Esophagus squamous epithelium (tissue), 5 donors: Measurements from ENCODE around the gene OR52I1. TPM values are rescaled to one million over a fixed set of nuclear protein-coding genes. Genes with fewer than 3 reads are reported as not detected.
A peak's percentile ranks its signal among the peaks of the same experiment; 100 is the strongest.

Experiments
- DNase-seq: peaks from one replicate; lab custom pipeline; 2025; lab: John Stamatoyannopoulos, UW
- H3K27ac ChIP-seq, 4 donors: fragments of 200-600 bp; sonication (generic); one replicate each; pipeline ENCODE4 v1.5.1; 2016 to 2019; ENCODE audit warnings: mild to moderate bottlenecking in 1 of 4
- H3K27me3 ChIP-seq, 4 donors: fragments of 200-600 bp; sonication (generic); 1 replicate in 3 of 4; 2 replicates in 1 of 4; pipeline versions ENCODE4 v1.5.1 to v1.6.0; 2017 to 2021; ENCODE audit warnings: antibody characterized with exemption in 1 of 4
- H3K36me3 ChIP-seq, 3 donors: fragments of 200-600 bp; sonication (generic); one replicate each; pipeline ENCODE4 v1.5.1; 2016 to 2019
- H3K4me1 ChIP-seq, 3 donors: fragments of 200-600 bp; sonication (generic); one replicate each; pipeline ENCODE4 v1.5.1; 2017 to 2019
- H3K4me3 ChIP-seq, 4 donors: fragments of 200-600 bp; sonication (generic); 1 replicate in 3 of 4; 2 replicates in 1 of 4; pipeline ENCODE4 v1.5.1; 2016 to 2019; ENCODE audit warnings: mild to moderate bottlenecking in 2 of 4, moderate library complexity in 1 of 4
- H3K9me3 ChIP-seq, 3 donors: fragments of 200-600 bp; sonication (generic); one replicate each; pipeline ENCODE4 v1.5.1; 2016 to 2019
- POLR2A ChIP-seq, 4 donors: fragments of 450-650 bp; IDR thresholded peaks; one replicate each; pipeline ENCODE4 v1.6.1; 2017; ENCODE audit warnings: antibody characterized with exemption in 4 of 4, mild to moderate bottlenecking in 4 of 4, moderate library complexity in 3 of 4
- WGBS, 2 donors: methylation state at CpG; one replicate each; pipeline ENCODE4 v1.1.5; 2018; 5-methylcytosine and 5-hydroxymethylcytosine counted together
- intact Hi-C: fragments of 100-400 bp; cut with DNase I; formaldehyde crosslinking; loops from one replicate; pipeline ENCODE4 v1.15.0; 2022
- total RNA-seq, 4 donors: library from RNA; depleted of rRNA; stranded (reverse); fragments of >200 nt; gene quantifications; one replicate each; pipeline ENCODE4 v1.1.0, GENCODE V29; 2016
- TF ChIP-seq, protein P1 (sequence below), 6 experiments: fragments of 450-650 bp in 4 of 6; fragments of 200-600 bp in 2 of 6; sonication (generic) in 2 of 6; IDR thresholded peaks; one replicate each; pipeline ENCODE4 v1.5.1; 2016 to 2019; ENCODE audit warnings: antibody characterized with exemption in 6 of 6, mild to moderate bottlenecking in 4 of 6, moderate library complexity in 4 of 6
- donor health status: DM: yes; HTN: yes; CAD: no.

The OR52I1 gene
- total RNA-seq, 4 donors from 2014 or later: not detected

DNA sequence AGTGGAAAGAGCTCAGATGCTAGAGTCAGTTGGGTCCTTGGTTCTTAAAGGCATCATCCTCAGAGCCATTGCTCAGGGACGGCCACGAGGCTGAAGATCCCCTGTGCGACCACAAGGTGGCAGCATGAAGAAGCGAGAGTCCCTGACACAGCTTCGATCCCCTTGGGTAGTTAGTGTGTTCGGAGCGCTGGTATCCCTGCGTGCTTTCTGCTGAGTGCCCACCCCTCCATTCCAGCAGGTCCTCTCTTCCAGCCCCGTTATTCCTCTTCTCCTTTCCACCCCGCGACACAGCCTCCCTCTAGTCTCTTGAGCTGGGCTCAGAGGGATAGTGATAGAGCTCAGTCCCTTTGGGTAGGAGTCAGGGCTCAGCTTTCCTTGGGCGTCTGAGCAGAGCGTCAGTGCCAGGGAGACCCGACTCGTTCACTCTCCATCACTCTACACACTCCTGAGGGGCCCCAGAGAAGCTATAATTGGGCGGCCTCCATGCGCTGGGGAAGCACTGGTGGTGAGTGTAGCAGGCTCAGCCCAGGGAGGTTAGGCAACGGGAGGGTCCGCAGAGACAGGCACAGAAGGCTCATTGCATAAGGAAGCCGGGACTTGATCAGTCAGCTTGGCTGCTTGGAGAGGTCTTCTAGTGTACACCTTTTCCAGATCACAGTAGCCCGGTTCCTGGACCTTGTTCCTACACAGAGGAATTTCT, 43.3 kb downstream of the OR52I1 start, which contains the start of gene OR51D1:
OR51D1 (plus strand) TSS at position 516 of the 700 bp plus-strand sequence. CDS start 2,314 bp downstream, outside the sequence.
- no peak within 1 kb of the TSS for H3K27ac ChIP-seq
- intact Hi-C loops: loop anchor here (10.0 kb wide), 1 partner anchor 452 kb away; no protein-coding TSS in a partner anchor
- H3K36me3 ChIP-seq: no peaks in the 10 kb centered on the region
- DNase-seq: no peak
- H3K27me3 ChIP-seq: peaks cover 0 to 12% (median 0%) of the 10 kb centered on the region in 4 donors
- WGBS, 2 donors: 13 to 17% methylated on average over 12 to 13 of the region's 21 CpGs
- H3K9me3 ChIP-seq: no peaks in the 10 kb centered on the region
- peaks cover 0 to 6% (median 4%) of the 10 kb centered on the region in 3 donors for H3K4me1 ChIP-seq
- peak within 1 kb of the TSS in 1 of 4 donors; percentile 45 for H3K4me3 ChIP-seq
- TF ChIP-seq, protein P1, sequence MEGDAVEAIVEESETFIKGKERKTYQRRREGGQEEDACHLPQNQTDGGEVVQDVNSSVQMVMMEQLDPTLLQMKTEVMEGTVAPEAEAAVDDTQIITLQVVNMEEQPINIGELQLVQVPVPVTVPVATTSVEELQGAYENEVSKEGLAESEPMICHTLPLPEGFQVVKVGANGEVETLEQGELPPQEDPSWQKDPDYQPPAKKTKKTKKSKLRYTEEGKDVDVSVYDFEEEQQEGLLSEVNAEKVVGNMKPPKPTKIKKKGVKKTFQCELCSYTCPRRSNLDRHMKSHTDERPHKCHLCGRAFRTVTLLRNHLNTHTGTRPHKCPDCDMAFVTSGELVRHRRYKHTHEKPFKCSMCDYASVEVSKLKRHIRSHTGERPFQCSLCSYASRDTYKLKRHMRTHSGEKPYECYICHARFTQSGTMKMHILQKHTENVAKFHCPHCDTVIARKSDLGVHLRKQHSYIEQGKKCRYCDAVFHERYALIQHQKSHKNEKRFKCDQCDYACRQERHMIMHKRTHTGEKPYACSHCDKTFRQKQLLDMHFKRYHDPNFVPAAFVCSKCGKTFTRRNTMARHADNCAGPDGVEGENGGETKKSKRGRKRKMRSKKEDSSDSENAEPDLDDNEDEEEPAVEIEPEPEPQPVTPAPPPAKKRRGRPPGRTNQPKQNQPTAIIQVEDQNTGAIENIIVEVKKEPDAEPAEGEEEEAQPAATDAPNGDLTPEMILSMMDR (IDR thresholded peaks at IDR 0.05): peak; percentile 41 to 86 (median 70)
- no peak for TF ChIP-seq POLR2A (IDR thresholded peaks at IDR 0.05)

DNA sequence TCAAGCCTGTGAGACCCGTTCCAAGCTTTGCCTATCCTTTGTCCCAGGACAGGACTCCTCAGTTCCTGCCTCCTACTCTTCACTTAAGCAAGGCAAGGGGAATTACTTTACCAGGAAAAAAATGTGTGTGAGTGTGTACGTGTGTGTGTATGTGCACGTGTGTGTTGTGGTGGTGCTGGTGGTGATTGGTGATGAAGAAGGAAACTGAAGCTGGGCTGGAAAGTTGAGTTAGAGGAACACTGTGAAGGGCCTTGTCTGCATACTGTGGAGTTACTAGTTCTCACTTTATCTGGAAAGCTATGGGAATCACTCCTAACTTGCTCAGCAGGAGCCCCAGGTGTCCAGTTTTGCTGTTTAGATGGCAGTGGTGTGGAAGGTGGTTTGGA, 43.8 kb downstream of the OR52I1 start:
- no peak for DNase-seq
- WGBS, 2 donors: 77 to 85% methylated on average over 2 to 3 of the region's 3 CpGs
- intact Hi-C loops: loop anchor here (10.0 kb wide), 1 partner anchor 453 kb away; no protein-coding TSS in a partner anchor

DNA sequence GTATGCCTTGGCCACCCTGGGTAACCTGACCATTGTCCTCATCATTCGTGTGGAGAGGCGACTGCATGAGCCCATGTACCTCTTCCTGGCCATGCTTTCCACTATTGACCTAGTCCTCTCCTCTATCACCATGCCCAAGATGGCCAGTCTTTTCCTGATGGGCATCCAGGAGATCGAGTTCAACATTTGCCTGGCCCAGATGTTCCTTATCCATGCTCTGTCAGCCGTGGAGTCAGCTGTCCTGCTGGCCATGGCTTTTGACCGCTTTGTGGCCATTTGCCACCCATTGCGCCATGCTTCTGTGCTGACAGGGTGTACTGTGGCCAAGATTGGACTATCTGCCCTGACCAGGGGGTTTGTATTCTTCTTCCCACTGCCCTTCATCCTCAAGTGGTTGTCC, 46.1 kb downstream of the OR52I1 start:
- intact Hi-C loops: loop anchor here (10.0 kb wide), 1 partner anchor 455 kb away; no protein-coding TSS in a partner anchor
- peaks cover 0 to 6% (median 4%) of the 10 kb centered on the region in 3 donors for H3K4me1 ChIP-seq
- DNase-seq: no peak
- H3K27me3 ChIP-seq: peaks cover 0 to 12% (median 0%) of the 10 kb centered on the region in 4 donors
- no peak overlapping the region for H3K4me3 ChIP-seq
- WGBS, 2 donors: 92 to 94% methylated on average over 5 to 6 of the region's 6 CpGs
- no peaks in the 10 kb centered on the region for H3K9me3 ChIP-seq
- no peak for TF ChIP-seq POLR2A (IDR thresholded peaks at IDR 0.05)
- TF ChIP-seq, protein P1 (IDR thresholded peaks at IDR 0.05): no peak
- no peak overlapping the region for H3K27ac ChIP-seq
- no peaks in the 10 kb centered on the region for H3K36me3 ChIP-seq

More for the DNA sequence above, 43.8 kb downstream of the OR52I1 start:
- no peak overlapping the region for H3K4me3 ChIP-seq
- TF ChIP-seq POLR2A (IDR thresholded peaks at IDR 0.05): no peak
- TF ChIP-seq, protein P1 (IDR thresholded peaks at IDR 0.05): no peak
- H3K27ac ChIP-seq: no peak overlapping the region
- H3K36me3 ChIP-seq: no peaks in the 10 kb centered on the region
- H3K4me1 ChIP-seq: peaks cover 0 to 6% (median 4%) of the 10 kb centered on the region in 3 donors
- H3K9me3 ChIP-seq: no peaks in the 10 kb centered on the region
- peaks cover 0 to 12% (median 0%) of the 10 kb centered on the region in 4 donors for H3K27me3 ChIP-seq

DNA sequence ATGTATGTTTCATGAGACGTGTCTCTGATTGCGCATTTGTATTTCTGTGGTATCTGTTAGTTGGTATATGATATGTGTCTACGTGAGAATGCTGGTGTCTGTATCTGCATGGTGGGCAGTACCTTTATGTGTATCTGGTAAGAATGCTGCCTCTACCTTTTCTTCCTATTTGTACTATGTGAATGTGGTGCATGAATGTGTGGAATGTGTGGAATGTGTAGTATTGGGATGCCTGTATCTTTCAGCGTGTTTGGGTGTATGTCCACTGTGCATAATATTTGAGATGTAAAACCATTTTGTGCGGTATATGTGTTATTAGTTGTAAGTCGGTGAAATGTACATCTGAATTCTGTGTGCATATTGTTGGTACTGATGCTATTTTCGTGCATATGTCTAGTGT, 47.7 kb downstream of the OR52I1 start:
- WGBS, 2 donors: 79 to 80% methylated on average over 7 of the region's 7 CpGs
- intact Hi-C loops: no loop called here
- no peak for DNase-seq

More for the DNA sequence above, 47.7 kb downstream of the OR52I1 start:
- TF ChIP-seq, protein P1 (IDR thresholded peaks at IDR 0.05): no peak
- no peak for TF ChIP-seq POLR2A (IDR thresholded peaks at IDR 0.05)
- H3K27me3 ChIP-seq: peaks cover 0 to 12% (median 0%) of the 10 kb centered on the region in 4 donors
- H3K9me3 ChIP-seq: no peaks in the 10 kb centered on the region
- no peak overlapping the region for H3K4me3 ChIP-seq
- H3K27ac ChIP-seq: no peak overlapping the region
- no peaks in the 10 kb centered on the region for H3K36me3 ChIP-seq
- peaks cover 0 to 6% (median 4%) of the 10 kb centered on the region in 3 donors for H3K4me1 ChIP-seq
